Measurements from ENCODE around the gene CSRNP2. TPM values are rescaled to one million over a fixed set of nuclear protein-coding genes. Genes with fewer than 3 reads are reported as not detected.

CSRNP2 gene, protein sequence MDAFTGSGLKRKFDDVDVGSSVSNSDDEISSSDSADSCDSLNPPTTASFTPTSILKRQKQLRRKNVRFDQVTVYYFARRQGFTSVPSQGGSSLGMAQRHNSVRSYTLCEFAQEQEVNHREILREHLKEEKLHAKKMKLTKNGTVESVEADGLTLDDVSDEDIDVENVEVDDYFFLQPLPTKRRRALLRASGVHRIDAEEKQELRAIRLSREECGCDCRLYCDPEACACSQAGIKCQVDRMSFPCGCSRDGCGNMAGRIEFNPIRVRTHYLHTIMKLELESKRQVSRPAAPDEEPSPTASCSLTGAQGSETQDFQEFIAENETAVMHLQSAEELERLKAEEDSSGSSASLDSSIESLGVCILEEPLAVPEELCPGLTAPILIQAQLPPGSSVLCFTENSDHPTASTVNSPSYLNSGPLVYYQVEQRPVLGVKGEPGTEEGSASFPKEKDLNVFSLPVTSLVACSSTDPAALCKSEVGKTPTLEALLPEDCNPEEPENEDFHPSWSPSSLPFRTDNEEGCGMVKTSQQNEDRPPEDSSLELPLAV
- 20.0 TPM for total RNA-seq
- long read RNA-seq, partial matches to known transcripts, result 14 of 21 reads
- long read RNA-seq, other reads (novel, unspliced or antisense), result 7 of 21 reads

DNA sequence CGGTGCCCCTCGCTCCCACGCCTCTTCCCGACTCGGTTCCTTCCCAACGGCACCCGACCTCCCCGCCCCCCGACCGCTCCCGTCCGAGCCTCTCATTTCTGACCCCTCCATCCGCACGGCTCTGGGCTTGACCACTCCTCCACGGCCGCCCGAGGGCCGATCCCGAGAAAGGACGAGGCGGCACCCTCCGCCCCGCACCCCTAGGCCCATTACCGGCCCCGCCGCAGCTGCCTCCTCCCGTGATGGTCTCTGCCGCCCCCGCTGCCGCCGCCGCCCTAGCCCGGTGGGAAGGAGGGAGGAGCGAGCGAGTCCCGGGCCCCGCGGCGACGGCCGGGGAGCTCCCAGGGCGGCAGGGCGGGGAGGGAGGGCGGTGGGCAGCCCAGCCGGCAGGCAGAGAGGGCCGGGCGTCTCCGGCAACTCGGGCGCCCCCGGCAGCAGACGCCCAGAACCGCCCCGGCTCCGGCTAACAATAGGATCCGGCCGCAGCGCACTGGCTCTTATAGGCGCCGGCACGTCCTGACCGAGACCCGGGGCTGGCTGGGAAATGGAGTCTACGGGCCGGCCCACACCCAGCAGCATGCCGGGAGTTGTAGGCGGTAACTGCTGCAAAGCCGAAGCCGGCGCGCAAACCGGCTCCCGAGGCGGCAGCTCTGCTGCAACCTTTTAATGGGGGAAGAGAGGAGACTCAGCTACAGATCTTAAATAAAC lies at the start of gene CSRNP2:
TSS of gene CSRNP2 (minus strand) at position 471 of the 708 bp plus-strand sequence. CDS start 7,035 bp downstream, outside the sequence.
- ATAC-seq (ENCODE audit: poor library complexity) (peak; percentile 99), DNase-seq (peak; percentile 98)
- intact Hi-C loops (cut with DNase I), result no loop called here

DNA sequence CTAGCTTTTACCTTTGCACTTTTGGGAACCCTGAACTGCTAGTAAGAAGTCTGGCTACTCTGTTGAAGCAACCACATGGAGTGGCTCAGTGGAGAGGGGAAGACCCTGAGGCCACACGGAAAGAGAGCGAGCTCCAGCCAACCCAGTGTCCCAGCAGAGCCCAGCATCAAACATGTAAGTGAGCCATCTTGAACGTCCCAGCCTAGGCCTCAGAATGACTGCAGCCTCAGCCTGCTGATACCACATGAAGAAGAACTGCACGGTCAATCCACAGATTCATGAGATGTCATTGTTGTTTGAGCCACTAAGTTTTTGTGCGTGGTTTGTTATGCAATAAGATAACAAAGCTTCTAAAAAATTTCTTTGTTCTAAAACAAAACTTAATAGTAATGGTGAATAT lies 49.3 kb upstream of the CSRNP2 start:
- ATAC-seq (ENCODE audit: poor library complexity) (no peak), DNase-seq (no peak)
- intact Hi-C loops (cut with DNase I), result no loop called here

DNA sequence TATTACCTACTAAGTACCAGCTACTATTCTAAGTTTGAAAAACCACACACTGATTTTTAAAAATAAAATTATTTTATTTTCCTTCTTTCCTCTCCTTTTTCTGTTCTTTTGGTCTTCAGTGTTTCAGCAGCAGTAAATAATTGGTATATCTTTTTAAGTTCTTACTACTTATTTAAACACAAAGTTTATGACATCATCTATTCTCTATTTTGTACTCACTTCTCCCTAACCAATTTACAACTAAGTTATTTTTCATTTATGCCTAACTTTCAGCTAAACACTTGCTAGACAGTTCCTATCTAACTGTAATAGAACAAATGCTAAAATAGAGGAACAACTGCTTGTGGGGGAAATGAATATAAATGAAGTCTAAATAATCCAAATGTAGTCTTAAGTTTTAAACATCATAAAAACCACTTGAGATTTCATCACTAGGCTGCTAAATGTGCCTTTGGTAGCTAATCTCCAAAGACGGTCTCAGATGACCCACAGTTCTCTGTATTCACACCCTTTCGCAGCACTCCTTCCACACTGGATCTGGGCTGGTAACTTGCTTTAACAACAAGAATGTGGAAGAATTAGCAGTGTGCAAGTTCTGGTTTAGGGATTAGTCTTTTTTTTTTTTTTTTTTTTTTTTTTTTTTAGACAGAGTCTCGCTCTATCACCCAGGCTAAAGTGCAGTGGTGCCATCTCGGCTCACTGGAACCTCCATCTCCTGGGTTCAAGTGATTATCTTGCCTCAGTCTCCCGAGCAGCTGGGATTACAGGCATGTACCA lies 48.5 kb upstream of the CSRNP2 start:
- ATAC-seq (ENCODE audit: poor library complexity) (no peak), DNase-seq (no peak)
- intact Hi-C loops (cut with DNase I), result no loop called here

DNA sequence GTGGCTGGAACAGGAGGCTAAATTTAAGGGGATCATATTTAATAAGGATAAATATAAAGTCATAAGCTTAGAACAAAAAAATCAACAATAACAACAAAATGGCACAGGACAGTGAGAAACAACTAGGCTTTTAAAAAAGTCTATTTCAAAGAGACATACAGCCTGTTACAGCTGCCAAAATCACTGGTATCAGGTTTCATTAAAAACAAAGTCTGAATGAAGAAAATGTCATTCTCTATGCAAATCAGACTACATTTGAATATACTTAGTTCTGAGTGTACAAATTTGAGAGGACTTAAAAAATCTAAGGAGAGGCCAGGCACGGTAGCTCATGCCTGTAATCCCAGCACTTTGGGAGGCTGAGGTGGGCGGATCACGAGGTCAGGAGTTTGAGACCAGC lies 45.5 kb upstream of the CSRNP2 start:
- intact Hi-C loops (cut with DNase I), result no loop called here
- DNase-seq (no peak), ATAC-seq (ENCODE audit: poor library complexity) (no peak)

DNA sequence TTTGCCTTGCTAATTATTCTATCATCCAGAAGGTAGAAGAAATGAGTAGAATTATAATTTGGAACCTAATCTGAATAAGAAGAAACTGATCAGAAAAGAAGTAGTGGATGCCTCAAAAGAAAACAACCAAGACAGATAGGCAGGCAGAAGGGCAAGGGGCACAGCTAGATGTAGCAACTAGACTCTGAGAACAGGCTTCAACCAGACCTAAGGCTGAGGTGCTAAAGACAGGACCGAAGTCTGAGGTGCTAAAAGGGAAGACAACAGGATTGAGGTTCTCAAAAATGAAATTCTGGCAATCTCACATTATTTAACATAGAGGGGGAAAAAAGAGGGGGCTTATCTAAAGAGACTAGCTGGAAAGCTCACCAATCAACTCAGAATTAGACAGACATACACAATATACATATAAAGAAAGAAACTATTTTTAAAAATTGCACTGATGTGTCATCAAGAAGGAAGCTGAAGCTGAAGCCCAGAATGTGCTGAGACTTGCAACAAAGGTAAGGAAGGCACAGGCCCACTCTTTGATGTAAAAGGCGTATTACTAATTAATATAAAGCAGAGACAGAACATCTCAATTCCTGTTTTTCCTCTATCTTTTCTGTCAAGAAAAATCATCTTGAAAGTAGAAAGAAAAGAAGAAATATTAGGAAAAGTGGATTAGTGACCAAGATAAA lies 43.8 kb upstream of the CSRNP2 start:
- no peak for ATAC-seq (ENCODE audit: poor library complexity)
- intact Hi-C loops (cut with DNase I), result no loop called here
- no peak for DNase-seq

DNA sequence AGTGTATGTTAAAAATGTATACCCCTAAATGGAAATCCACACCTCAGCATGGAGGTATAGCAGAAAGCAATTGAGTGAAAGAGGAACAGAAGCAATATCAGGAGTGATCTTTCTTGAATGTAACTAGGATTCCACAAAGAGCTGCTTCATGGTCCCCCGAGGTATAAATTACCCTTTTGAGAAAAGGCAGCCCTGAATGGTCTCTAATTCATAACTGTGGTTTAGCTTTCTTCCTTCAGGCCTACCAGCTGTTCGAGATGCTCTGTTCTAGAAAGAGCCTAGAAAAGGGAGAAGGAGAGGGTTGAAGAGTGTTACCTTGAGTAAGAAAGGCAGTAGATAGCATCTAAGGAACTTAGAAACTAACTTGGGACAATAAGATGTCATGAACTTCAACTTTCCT lies 42.9 kb upstream of the CSRNP2 start:
- ATAC-seq (ENCODE audit: poor library complexity), result no peak
- intact Hi-C loops (cut with DNase I), result no loop called here

DNA sequence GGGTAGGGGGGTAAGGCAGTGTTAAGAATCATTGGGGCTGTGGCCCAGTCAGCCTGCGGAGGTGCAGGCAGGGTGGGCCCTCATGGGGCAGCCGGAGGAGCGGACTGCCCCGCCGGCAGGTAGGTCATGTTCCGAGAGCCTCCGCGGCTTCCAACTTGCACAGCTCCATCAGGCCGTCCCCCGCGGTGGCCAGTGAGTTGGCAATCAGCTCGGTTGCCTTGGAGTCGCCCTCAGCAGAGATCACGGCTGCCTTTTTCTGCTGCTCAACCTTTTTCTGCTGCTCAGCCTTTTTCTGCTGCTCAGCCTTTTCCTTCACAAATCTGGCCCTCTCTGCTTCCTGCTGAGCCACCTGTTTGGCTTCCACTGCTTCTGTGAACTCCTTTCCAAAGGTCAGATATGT lies 41.1 kb upstream of the CSRNP2 start:
- intact Hi-C loops (cut with DNase I), result no loop called here
- ATAC-seq (ENCODE audit: poor library complexity) (no peak), DNase-seq (no peak)

More for the DNA sequence above, 42.9 kb upstream of the CSRNP2 start:
- no peak for DNase-seq

DNA sequence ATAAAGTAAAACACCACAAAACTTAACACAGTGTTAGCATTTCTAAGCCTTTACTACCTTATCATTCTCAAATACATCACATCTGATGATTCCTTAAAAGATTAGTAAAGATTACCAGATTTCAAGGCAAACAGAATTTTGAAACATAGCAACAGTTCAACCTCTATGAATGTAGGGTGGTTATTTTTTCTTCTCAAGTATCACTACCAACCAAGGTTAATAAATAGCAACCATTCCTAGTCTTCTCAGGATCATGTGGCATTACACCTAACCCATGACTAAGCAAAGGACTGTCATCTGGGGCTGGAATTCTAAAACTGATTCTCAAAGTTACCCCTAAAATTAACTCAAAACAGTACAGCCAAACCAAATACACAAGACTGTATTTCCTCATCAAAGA lies 39.4 kb upstream of the CSRNP2 start:
- intact Hi-C loops (cut with DNase I), result no loop called here
- no peak for ATAC-seq (ENCODE audit: poor library complexity)

DNA sequence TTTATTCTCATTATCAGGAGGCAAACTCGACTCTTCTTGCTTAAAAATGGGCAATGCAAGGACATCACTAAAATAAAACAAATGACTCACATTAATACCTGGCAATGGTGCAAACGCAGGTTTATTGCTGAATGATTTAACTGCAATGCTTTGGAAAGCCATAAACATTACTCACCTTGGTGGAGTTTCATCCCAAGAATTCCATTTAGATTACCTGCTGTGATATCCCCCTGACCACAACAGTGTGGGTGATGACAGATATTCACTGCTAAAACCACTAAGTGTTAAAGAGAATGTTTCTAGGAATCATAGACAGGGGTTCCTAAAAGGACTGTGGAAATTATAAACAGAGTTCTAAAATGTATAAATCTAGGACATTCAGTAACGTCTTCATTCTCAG lies 35.3 kb upstream of the CSRNP2 start:
- DNase-seq (no peak), ATAC-seq (ENCODE audit: poor library complexity) (no peak)
- intact Hi-C loops (cut with DNase I), result no loop called here

More for the DNA sequence above, 39.4 kb upstream of the CSRNP2 start:
- DNase-seq, result no peak

DNA sequence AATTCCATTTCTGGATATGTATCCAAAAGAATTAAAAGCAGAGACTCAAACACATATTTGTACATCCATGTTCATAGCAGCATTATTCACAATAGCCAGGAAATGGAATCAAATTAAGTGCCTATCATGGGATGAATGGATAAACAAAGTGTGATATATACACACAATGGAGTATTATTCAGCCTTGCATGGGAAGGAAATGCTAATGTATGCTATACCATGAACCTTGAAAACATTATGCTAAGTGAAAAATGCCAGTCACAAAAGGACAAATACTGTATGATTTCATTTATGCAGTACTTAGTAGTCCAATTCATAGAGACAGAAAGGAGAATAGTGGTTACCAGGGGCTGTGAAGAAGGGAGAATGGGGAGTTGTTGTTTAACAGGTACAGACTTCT lies 32.1 kb upstream of the CSRNP2 start:
- intact Hi-C loops (cut with DNase I), result no loop called here

DNA sequence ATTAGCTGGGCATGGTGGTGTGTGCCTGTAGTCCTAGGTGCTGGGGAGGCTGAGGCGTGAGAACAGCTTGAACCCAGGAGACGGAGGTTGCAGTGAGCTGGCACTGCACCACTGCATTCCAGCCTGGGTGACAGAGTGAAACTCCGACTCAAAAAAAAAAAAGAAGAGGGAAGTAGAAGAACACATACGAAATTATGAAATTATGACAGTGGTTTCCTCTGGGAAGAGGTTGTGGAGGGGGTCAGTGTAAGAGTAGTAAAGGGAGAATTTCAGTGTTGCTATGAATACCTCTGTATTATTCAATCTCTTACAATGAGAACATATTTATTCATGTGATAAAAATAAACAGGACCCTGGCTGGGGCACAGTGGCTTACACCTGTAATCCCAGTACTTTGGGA lies 24.7 kb upstream of the CSRNP2 start:
- ATAC-seq (ENCODE audit: poor library complexity) (no peak), DNase-seq (no peak)
- intact Hi-C loops (cut with DNase I), result no loop called here

More for the DNA sequence above, 32.1 kb upstream of the CSRNP2 start:
- no peak for ATAC-seq (ENCODE audit: poor library complexity)
- DNase-seq, result no peak

DNA sequence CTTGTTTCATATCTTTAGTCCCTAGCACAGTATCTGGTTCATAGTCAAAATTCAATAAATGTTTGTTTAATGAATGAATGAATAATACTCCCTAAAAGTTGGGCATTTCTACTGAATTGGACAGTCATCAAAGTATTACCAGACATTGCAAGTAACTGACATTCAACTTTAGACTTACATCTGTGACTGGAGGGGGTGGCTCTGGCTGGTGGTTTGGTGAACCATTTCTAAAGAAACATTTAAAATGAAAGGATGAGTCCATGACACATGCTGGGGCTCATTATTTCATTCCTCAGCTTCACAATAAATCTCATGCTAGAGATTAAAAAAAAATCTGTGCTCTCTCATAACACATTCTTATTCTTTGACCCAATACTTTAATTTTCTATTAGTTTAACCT lies 20.6 kb upstream of the CSRNP2 start:
- no peak for ATAC-seq (ENCODE audit: poor library complexity)
- no peak for DNase-seq
- intact Hi-C loops (cut with DNase I), result no loop called here

DNA sequence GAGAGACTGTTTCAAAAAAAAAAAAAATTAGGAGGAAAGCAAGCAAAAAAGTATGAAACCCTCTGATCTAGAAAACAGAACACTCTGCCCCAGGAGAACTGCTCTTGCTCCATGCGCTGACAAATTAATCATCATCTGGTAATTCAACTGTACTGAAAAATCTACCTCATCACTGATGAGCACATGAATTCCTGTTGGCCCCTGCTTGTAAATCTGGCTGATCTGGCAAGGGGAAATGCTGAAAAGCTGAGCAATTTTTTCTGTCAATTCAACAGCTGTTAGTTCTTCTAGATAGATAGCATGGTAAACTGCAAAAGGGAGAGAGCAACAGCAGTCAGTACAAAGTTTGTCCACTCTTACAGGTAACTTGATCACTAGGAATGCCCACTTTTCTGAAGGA lies 15.2 kb upstream of the CSRNP2 start:
- ATAC-seq (ENCODE audit: poor library complexity), result no peak
- intact Hi-C loops (cut with DNase I), result no loop called here
- no peak for DNase-seq

DNA sequence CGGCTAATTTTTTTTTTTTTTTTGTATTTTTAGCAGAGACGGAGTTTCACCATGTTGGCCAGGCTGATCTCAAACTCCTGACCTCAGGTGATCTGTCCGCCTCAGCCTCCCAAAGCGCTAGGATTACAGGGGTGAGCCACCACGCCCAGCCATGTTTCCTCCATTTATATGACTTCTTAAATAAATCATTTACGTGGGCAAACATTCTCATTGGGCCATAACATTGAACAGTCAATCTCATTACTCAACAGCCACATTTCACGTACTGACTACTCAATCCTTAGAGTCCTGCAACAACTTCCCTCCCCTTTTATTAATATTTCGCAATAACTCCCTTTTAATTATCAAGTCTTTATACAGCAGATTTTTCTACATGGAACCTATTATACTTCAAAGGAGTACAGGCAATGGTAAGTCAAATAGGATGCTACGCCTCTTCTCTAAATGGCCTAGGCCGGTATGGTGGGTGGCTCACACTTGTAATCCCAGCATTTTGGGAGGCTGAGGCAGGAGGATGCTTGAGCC lies 7.4 kb upstream of the CSRNP2 start:
- DNase-seq, result no peak
- ATAC-seq (ENCODE audit: poor library complexity), result no peak
- intact Hi-C loops (cut with DNase I), result no loop called here

DNA sequence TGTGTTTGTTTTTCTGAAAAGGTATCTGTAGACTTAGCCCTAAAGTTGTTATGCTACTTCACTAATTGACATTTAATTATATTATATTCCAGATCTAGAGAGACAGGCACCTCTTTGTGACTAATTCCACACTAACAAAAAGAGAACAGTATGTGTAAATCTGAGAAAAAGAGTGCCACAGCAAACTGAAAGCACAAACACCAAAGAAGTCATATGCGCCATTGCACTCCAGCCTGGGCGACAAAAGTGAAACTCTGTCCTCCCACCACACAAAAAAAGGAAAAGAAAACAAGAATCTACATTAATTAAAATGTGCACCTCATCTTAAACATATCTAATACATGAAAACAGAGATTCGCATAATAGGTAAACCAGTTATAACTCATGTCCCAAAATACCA lies 4.4 kb upstream of the CSRNP2 start:
- intact Hi-C loops (cut with DNase I), result no loop called here
- ATAC-seq (ENCODE audit: poor library complexity) (no peak), DNase-seq (no peak)

DNA sequence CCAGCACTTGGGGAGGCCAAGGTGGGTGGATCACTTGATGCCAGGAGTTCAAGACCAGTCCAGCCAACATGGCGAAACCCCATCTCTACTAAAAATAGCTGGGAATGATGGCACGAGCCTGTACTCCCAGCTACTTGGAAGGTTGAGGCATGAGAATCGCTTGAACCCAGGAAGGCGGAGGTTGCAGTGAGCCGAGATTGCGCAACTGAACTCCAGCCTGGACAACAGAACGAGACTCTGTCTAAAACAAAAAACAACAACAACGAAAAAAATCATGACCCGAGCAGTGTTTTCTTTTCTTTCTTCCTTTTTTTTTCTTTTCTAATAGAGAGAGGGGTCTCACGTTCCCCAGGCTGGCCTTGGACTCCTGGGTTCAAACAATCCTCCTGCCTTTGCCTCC lies 3.5 kb upstream of the CSRNP2 start:
- intact Hi-C loops (cut with DNase I), result no loop called here
- DNase-seq, result no peak

DNA sequence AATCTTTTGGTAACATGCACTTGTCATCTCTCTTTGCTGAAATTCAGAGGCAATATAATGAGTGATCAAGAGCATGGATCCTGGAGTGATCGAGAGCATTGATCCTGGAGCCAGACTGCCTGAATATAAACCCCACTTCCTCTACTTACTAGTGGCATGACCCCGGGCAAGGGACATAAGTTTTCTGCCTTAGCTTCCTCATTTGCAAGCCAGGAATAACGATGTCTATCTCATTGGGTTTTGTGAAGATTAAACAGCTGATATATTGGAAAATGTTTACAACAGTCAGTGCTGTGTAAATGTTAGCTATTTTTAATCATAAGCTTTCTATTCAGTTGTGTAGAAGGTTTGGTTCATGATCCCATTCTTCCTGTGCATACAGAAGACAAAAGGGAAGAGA lies 2.4 kb upstream of the CSRNP2 start:
- DNase-seq, result no peak
- intact Hi-C loops (cut with DNase I), result no loop called here

More for the DNA sequence above, 3.5 kb upstream of the CSRNP2 start:
- ATAC-seq (ENCODE audit: poor library complexity), result no peak

DNA sequence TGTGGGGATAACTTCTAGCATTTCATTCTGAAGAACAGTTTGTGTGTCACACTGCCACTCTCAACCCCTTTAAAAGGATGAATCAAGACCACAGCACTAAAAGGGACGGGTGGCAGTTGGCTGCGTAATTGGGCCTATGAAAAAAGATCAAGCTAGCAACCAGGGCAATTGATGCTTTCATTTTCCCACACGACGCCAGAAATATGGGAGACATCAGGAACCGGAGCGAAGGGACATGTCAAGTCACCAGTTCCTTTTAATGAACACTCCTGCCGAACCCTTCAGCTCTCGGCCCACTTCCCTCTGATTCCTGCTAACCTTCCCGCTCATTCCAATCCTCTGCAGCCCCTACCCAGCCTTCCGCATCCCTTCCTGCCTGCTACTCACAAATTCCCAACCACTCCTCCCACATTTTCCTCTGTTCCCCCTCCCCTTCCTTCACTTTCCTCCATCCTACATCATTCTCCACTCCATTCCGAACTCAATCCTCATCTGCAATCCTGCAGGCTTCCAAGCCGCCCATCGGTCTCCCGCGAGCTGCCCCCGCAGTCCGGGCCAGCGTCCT lies 753 bp downstream of the CSRNP2 start:
- ATAC-seq (ENCODE audit: poor library complexity) (peak; percentile 9), DNase-seq (no peak)
- intact Hi-C loops (cut with DNase I), result no loop called here

More for the DNA sequence above, 2.4 kb upstream of the CSRNP2 start:
- ATAC-seq (ENCODE audit: poor library complexity), result no peak
